Stomach (tissue), 9 donors: Measurements from ENCODE around the gene RASL10B. TPM values are rescaled to one million over a fixed set of nuclear protein-coding genes. Genes with fewer than 3 reads are reported as not detected.

Experiments used
- DNase-seq, 2 donors: peaks; one replicate each; pipeline versions ENCODE4 v3.0.0 to v3.0.0-alpha.2; 2013 to 2019
- H3K27ac ChIP-seq, 5 donors: fragments of 200-600 bp in 4 of 5; sonication (generic) in 4 of 5; one replicate each; pipeline ENCODE4 v1.5.1; 2013 to 2019; ENCODE audit warnings: mild to moderate bottlenecking in 1 of 5, moderate library complexity in 1 of 5
- H3K27me3 ChIP-seq, 3 donors: fragments of 200-600 bp; sonication (generic); one replicate each; pipeline ENCODE4 v1.5.1; 2017 to 2019; ENCODE audit warnings: mixed run types in 1 of 3
- H3K36me3 ChIP-seq, 4 donors: fragments of 200-600 bp; sonication (generic); 1 replicate in 3 of 4; 2 replicates in 1 of 4; pipeline ENCODE4 v1.5.1; 2016 to 2019
- H3K4me1 ChIP-seq, 4 donors: fragments of 200-600 bp; sonication (generic); one replicate each; pipeline ENCODE4 v1.5.1; 2016 to 2019
- H3K4me3 ChIP-seq, 4 donors: fragments of 200-600 bp; sonication (generic) in 3 of 4; one replicate each; pipeline ENCODE4 v1.5.1; 2016 to 2019; ENCODE audit warnings: mild to moderate bottlenecking in 1 of 4
- H3K9me3 ChIP-seq, 4 donors: fragments of 200-600 bp; sonication (generic); one replicate each; pipeline ENCODE4 v1.5.1; 2016 to 2019
- CTCF ChIP-seq, 7 experiments: fragments of 450-650 bp in 4 of 7; fragments of 200-600 bp in 3 of 7; sonication (generic) in 3 of 7; IDR thresholded peaks; one replicate each; pipeline ENCODE4 v1.5.1; 2016 to 2019; ENCODE audit warnings: antibody characterized with exemption in 7 of 7, control low read depth in 2 of 7, mild to moderate bottlenecking in 1 of 7
- EP300 ChIP-seq: sonication (generic); formaldehyde crosslinking; IDR thresholded peaks from one replicate; pipeline ENCODE4 v1.6.1; 2017; ENCODE audit warnings: antibody characterized with exemption
- POLR2A ChIP-seq, 4 donors: fragments of 450-650 bp; IDR thresholded peaks; one replicate each; pipeline ENCODE4 v1.6.1; 2016; ENCODE audit warnings: antibody characterized with exemption in 4 of 4, control low read depth in 2 of 4, mild to moderate bottlenecking in 1 of 4, moderate library complexity in 1 of 4
- POLR2AphosphoS5 ChIP-seq, 3 donors: sonication (generic); formaldehyde crosslinking; IDR thresholded peaks; one replicate each; pipeline ENCODE4 v1.6.1; 2016; ENCODE audit warnings: antibody characterized with exemption in 3 of 3
- WGBS, 5 donors: extraction: QIAGEN DNeasy Blood & Tissue Kit in 3 of 5; methylation state at CpG; one replicate each; pipeline versions ENCODE4 v1.1.5 to v1.1.7; 2013 to 2018; 5-methylcytosine and 5-hydroxymethylcytosine counted together
- intact Hi-C: fragments of 100-400 bp; cut with DNase I; formaldehyde crosslinking; loops from one replicate; pipeline ENCODE4 v1.15.1; 2023; ENCODE audit warnings: low total_unique reads
- polyA plus RNA-seq, 3 donors: library from polyadenylated mRNA; stranded (reverse); fragments of 200-250 nt; gene quantifications; one replicate each; pipeline ENCODE4 v1.2.3, GENCODE V29; 2013
- total RNA-seq, 5 donors: library from RNA; depleted of rRNA; stranded (reverse); fragments of >200 nt; gene quantifications; one replicate each; pipeline versions ENCODE4 v1.1.0 to v1.2.3, GENCODE V29; 2014 to 2016
- donor health status: healthy with polysubstance abuse.
- donor health status: Bipolar disorder and iron deficiency.
- donor health status: healthy.

RASL10B gene
- total and polyA plus RNA-seq, 8 donors = 0.31 to 1.4 (median 0.59) TPM; not detected in 2

- intact Hi-C loops = no loop called here
- 90 to 94% (median 91%) methylated on average over 3 of the region's 3 CpGs for WGBS, 5 donors
- no peaks in the 10 kb centered on the region for H3K9me3 ChIP-seq
- DNase-seq = no peak
- peaks cover 8 to 39% (median 28%) of the 10 kb centered on the region in 4 donors for H3K4me1 ChIP-seq
- no peak overlapping the region for H3K27ac ChIP-seq
- no peak overlapping the region for H3K4me3 ChIP-seq
- no peak for TF ChIP-seq POLR2AphosphoS5 (IDR thresholded peaks at IDR 0.05)
- TF ChIP-seq EP300 = no peak
- no peak for TF ChIP-seq POLR2A (IDR thresholded peaks at IDR 0.05)
- no peak for TF ChIP-seq CTCF (IDR thresholded peaks at IDR 0.05)
- H3K36me3 ChIP-seq = peaks cover 17 to 47% (median 44%) of the 10 kb centered on the region in 4 donors
- H3K27me3 ChIP-seq = peaks cover 0 to 14% (median 0%) of the 10 kb centered on the region in 3 donors
Measured at GRCh38 chr17:35728551-35728950, 2.9 kb upstream of the RASL10B start.

GRCh38 chr17:35729405-35729833 lies 2.0 kb upstream of the RASL10B start:
- Histone ChIP-seq H3K36me3 (peaks cover 9 to 38% (median 36%) of the 10 kb centered on the region in 4 donors), H3K9me3 (no peaks in the 10 kb centered on the region), H3K27me3 (peaks cover 0 to 14% (median 0%) of the 10 kb centered on the region in 3 donors), H3K4me3 (no peak overlapping the region), H3K27ac (no peak overlapping the region), H3K4me1 (peaks cover 8 to 39% (median 28%) of the 10 kb centered on the region in 4 donors)
- no peak for TF ChIP-seq POLR2AphosphoS5 (IDR thresholded peaks at IDR 0.05)
- no peak for TF ChIP-seq EP300
- no peak for TF ChIP-seq POLR2A (IDR thresholded peaks at IDR 0.05)
- TF ChIP-seq CTCF (IDR thresholded peaks at IDR 0.05) = no peak
- intact Hi-C loops = no loop called here
- WGBS, 5 donors = 72 to 84% (median 82%) methylated on average over 4 of the region's 4 CpGs
- DNase-seq = no peak

GRCh38 chr17:35730400-35731005 lies 936 bp upstream of the RASL10B start:
- Histone ChIP-seq H3K27me3 (peaks cover 0 to 14% (median 0%) of the 10 kb centered on the region in 3 donors), H3K4me1 (peaks cover 8 to 39% (median 26%) of the 10 kb centered on the region in 4 donors), H3K9me3 (no peaks in the 10 kb centered on the region), H3K27ac (no peak overlapping the region), H3K4me3 (no peak overlapping the region), H3K36me3 (peaks cover 5 to 27% (median 25%) of the 10 kb centered on the region in 4 donors)
- WGBS, 5 donors = 77 to 88% (median 87%) methylated on average over 10 of the region's 10 CpGs
- no peak for DNase-seq
- TF ChIP-seq POLR2AphosphoS5 (IDR thresholded peaks at IDR 0.05) = no peak
- TF ChIP-seq CTCF (IDR thresholded peaks at IDR 0.05) = no peak
- TF ChIP-seq EP300 = no peak
- no peak for TF ChIP-seq POLR2A (IDR thresholded peaks at IDR 0.05)
- intact Hi-C loops = loop anchor here (10.0 kb wide), 1 partner anchor 116 kb away; no protein-coding TSS in a partner anchor

- DNase-seq = no peak
- 17 to 36% (median 28%) methylated on average over 22 to 47 of the region's 47 CpGs for WGBS, 5 donors
- Histone ChIP-seq H3K27me3 (peaks cover 0 to 14% (median 0%) of the 10 kb centered on the region in 3 donors), H3K4me3 (peak overlapping the region; percentile 60 to 83 (median 72)), H3K9me3 (no peaks in the 10 kb centered on the region), H3K36me3 (peaks cover 0 to 10% (median 9%) of the 10 kb centered on the region in 4 donors), H3K27ac (peak overlapping the region in 2 of 5 donors; percentile 34 to 55), H3K4me1 (peaks cover 8 to 26% (median 21%) of the 10 kb centered on the region in 4 donors)
- TF ChIP-seq EP300 (no peak), CTCF (IDR thresholded peaks at IDR 0.05) (no peak), POLR2A (IDR thresholded peaks at IDR 0.05) (no peak)
- intact Hi-C loops = loop anchor here (10.0 kb wide), 1 partner anchor 117 kb away; no protein-coding TSS in a partner anchor
Measured at GRCh38 chr17:35731917-35732805, 722 bp downstream of the RASL10B start.
